NCI-H69 (cell line): ENCODE data around the gene GC.
"Not testable (repeated sequence)": the region's sequence is repeated elsewhere in the genome, so short reads cannot be mapped to it uniquely, and the experiment has no call there.

Experiments used
- DNase-seq: peaks from one replicate; lab custom pipeline; 2025; lab: John Stamatoyannopoulos, UW

Gene GC, protein sequence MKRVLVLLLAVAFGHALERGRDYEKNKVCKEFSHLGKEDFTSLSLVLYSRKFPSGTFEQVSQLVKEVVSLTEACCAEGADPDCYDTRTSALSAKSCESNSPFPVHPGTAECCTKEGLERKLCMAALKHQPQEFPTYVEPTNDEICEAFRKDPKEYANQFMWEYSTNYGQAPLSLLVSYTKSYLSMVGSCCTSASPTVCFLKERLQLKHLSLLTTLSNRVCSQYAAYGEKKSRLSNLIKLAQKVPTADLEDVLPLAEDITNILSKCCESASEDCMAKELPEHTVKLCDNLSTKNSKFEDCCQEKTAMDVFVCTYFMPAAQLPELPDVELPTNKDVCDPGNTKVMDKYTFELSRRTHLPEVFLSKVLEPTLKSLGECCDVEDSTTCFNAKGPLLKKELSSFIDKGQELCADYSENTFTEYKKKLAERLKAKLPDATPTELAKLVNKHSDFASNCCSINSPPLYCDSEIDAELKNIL

GRCh38 chr4:71783972-71784371, at the start of gene GC:
Gene GC, minus strand, starts transcription at chr4:71784079. Its CDS starts 61 bp downstream, at chr4:71784018.
- DNase-seq, result no peak

GRCh38 chr4:71833232-71833900, 49.5 kb upstream of the GC start:
- no peak for DNase-seq

DNA sequence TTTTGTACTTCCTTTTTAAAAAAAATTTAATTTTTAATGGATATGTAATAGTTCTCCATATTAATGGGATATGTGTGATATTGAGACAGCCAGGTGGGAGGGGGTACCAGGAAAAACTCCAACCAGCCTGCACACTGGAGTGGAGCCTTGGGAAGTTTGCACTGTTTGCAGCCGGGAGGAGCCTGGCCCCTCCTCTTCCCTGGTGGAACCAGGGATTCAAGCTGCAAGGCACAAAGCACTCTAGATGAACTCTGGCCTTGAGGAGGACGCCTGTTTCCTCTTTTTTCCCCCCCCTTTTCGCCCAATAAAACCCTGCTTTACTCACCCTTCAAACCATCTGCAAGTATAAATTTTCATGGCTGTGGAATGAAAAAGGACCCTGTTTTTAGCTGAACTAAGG, 48.2 kb upstream of the GC start:
- DNase-seq, result no peak

DNA sequence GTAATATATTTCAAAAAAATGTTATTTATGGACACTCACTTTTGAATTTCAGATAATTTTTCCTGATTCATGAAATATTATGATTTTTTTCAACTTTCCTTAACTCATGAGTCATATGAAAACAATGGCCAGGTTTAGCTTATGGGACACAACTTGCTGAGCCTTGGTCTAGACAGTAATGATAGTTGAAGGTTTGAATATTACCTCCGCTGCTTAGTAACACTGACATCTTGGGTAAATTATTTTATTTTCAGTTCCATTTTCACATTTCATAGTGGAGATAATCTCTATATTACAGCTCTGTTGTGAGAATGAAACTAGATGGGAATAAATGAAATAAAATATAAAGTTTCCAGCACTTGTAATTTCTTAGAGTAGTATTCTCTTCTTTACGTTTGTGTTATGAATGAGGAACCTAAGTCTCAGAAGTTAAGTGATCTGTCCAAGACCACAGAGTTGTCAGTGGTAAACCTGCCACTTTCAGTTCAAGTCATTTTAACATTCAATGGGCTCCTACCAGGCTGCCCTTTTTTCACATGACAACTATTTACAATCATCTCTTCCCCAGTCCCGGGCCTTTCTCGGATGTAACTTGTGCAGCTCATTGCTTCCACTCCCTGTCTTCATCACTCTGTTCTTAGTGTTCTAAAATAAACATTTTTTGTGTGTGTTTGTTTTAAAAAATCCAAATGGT, 46.8 kb upstream of the GC start:
- DNase-seq, result no peak

DNA sequence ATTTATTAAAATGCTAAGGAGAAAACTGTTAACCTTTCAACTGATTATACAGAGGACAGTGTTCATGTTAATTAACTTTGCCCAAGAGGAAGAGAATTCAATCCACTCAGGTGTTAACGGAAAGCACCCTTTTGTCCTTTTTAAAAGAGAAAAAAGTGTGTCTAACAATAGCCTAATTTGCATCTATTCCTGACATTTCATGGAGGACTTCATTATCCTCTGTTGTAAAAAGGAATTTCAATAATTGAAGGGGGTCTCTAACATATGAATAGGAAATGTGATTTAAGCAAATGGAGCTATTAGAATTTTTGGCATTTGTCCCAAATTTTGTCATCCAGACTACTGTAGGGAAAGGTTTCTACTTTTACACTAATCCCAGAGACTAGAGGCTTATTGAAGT, 44.6 kb upstream of the GC start:
- no peak for DNase-seq

DNA sequence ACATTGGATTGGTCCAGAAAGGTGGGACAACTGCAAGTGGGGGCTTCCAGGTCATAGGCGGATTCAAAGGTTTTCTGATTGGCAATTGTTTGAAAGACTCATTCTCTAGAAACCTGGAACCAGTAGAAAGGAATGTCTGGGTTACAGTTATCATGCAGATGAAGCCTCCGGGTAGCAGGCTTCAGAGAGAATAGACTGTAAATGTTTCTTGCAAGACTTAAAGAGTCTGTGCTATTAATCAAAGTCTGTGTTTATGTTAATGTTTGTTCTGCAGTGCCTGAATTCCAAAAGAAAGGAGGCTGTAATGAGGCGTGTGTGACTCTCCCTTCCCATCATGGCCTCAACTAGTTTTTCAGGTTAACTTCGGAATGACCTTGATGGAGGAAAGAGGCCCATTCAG, 43.9 kb upstream of the GC start:
- no peak for DNase-seq

GRCh38 chr4:71816676-71817303, 32.9 kb upstream of the GC start:
- no peak for DNase-seq

- DNase-seq, result no peak
Observed at GRCh38 chr4:71814433-71814832, 30.6 kb upstream of the GC start.

- not testable (repeated sequence) for DNase-seq
Observed at GRCh38 chr4:71809805-71810204, 25.9 kb upstream of the GC start.

- DNase-seq, result no peak
Observed at GRCh38 chr4:71807469-71807868, 23.6 kb upstream of the GC start.

DNA sequence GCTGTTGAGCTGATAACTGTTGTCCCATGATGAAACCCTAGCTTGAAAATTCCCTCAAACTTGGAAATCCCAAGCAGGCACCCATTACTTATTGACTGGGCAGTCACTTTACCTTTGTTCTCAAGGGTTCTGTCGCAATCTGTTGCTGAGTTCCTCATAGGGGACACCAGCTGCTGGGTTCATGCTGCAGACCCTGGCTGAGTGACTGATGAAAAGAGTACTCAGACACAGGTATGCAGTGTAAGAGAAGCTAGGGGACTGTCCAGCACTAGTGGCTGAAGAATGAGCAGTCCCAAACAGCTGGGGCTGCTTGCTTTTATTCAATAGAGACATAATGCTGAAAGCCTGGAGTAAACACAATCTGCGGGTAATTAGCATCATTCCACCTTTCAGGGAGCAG, 21.4 kb upstream of the GC start:
- DNase-seq, result not testable (repeated sequence)

GRCh38 chr4:71804017-71804697, 20.3 kb upstream of the GC start:
- DNase-seq, result peak; percentile 2

DNA sequence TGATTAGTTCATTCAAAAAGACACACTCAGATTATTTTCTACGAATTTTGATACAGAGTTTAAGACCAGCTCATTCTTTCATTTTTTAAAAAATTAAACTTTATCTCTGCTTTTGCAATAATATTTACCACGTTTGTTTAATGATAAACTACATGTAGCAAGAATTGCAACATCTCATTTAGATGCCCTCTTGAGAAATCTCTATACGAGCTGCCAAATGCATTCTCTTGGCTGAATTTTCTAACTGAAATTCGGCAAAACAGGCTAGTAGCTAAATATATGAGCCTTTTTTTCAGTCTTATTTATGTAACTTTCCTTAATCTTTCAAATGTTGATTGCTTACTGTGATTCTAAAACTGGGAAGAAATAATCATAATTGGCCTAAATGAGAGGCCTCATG, 2.1 kb upstream of the GC start:
- DNase-seq, result no peak

DNA sequence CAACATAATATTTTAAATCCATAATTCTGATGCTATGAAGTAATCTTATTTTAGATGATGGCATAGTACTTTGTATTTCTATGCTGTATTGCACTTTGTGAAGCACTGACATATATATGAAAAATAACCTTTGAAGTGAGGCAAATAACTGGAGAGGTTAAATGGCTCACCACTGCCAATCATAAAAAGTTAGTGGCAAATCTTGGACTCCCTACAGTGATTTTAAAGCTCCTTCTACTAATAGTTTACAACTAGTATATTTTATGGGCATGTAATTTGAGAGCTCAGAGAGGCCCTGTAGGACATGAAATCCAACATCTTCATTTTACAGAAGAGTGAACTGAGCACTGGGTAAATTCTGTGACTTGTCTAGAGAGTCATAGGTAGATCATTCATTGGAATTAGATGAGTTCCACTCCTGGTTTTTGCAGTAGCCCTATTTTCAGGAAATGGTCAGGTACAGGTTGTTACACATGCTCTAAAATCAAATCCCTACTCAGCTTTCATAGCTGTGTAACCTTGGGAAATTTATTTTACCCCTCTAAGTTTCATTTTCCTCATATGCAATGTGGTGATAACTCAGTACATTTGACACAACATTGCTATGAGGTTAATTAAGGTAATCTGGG, 804 bp upstream of the GC start:
- no peak for DNase-seq

GRCh38 chr4:71777891-71778290, 6.0 kb downstream of the GC start:
- DNase-seq, result no peak

DNA sequence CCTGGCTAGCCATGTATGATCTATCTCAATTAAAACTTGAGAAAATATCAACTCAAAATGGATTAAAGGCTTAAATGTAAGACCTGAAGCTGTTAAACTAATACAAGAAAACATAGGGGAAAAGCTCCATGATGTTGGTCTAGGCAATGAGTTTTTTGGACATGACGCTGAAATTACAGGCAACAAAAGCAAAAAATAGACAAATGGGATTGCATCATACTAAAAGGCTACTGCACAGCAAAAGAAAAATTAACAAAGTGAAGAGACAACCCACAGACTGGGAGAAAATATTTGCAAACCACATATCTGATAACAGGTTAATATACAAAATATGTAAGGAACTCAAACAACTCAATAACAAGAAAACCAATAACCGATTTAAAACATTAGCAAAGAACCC, 8.4 kb downstream of the GC start:
- DNase-seq, result no peak

DNA sequence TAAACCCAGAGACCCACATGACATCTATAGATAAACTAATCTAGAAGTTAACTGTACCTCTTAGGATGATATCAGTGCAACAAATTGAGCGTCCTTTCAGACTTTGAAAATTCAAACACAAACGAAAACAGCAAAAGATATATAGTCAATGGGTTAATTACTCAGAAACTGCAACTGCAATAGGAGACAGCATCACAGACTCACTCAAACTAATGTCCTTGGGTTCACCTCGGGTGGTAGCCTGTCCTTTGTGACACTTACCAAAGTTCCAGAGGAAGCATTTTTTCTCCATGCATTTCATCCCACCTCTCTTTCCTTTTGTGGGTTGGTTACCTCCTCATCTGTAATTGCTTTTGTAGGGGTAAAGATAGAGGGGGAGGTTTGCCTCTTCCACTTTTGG, 9.7 kb downstream of the GC start:
- DNase-seq, result no peak

- no peak for DNase-seq
Observed at GRCh38 chr4:71773004-71773403, 10.9 kb downstream of the GC start.

- DNase-seq, result no peak
Observed at GRCh38 chr4:71772592-71772991, 11.3 kb downstream of the GC start.

- no peak for DNase-seq
Observed at GRCh38 chr4:71771613-71772012, 12.3 kb downstream of the GC start.

GRCh38 chr4:71769434-71769833, 14.4 kb downstream of the GC start:
- no peak for DNase-seq
